Nephron progenitor cell (in vitro differentiated cells): ENCODE data around the gene PRCP.

Experiments used
- DNase-seq: peaks from one replicate; pipeline ENCODE4 v3.0.0; 2021
- H3K27ac Mint-ChIP-seq: 2 replicates; pipeline ENCODE4 v1.8.0; 2021; ENCODE audit warnings: mild to moderate bottlenecking, moderate library complexity, mixed read lengths
- H3K27me3 Mint-ChIP-seq: 2 replicates; pipeline ENCODE4 v1.8.0; 2021; ENCODE audit warnings: mild to moderate bottlenecking, low read depth, mixed read lengths; ENCODE audit not compliant: poor library complexity
- H3K36me3 Mint-ChIP-seq: 2 replicates; pipeline ENCODE4 v1.8.0; 2021; ENCODE audit warnings: low read depth, mixed read lengths
- H3K4me1 Mint-ChIP-seq: 2 replicates; pipeline ENCODE4 v1.8.0; 2021; ENCODE audit warnings: mixed read lengths
- H3K4me3 Mint-ChIP-seq: 2 replicates; pipeline ENCODE4 v1.8.0; 2021; ENCODE audit warnings: mild to moderate bottlenecking, moderate library complexity, mixed read lengths
- H3K9me3 Mint-ChIP-seq: 2 replicates; pipeline ENCODE4 v1.8.0; 2021; ENCODE audit warnings: mild to moderate bottlenecking, moderate library complexity, mixed read lengths
- CTCF ChIP-seq: fragments of 200-600 bp; sonication (generic); IDR thresholded peaks from 2 replicates; pipeline ENCODE4 v1.5.0; 2021; ENCODE audit warnings: antibody characterized with exemption

PRCP gene

DNA sequence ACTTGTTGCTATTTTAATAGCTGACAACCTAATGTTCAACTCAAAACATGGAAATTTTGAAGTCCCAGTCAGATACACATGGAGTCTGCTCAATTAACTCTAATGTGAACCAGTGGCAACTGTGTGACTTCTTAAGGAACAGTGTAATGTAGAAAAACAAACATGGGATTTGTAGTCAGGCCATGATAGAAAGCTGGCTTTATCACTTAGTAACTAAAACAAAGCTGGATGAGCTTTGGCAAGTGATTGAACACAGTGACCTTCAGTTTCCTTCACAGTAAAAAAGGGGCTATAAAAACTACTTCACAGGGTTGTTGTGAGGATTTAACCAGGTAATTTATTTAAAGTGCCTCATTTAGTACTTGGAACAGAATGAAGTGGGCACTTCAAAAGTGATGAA is 62.6 kb downstream of the PRCP start:
- Mint-ChIP-seq H3K27me3 (no peaks in the 10 kb centered on the region), H3K27ac (peak overlapping the region; percentile 48), H3K9me3 (no peaks in the 10 kb centered on the region), H3K4me1 (peaks cover 22% of the 10 kb centered on the region), H3K36me3 (peaks cover 49% of the 10 kb centered on the region), H3K4me3 (no peak overlapping the region)
- TF ChIP-seq CTCF: no peak
- DNase-seq: no peak

GRCh38 chr11:82832983-82833382 is 67.2 kb downstream of the PRCP start:
- no peak for TF ChIP-seq CTCF
- DNase-seq: no peak
- no peaks in the 10 kb centered on the region for H3K9me3 Mint-ChIP-seq
- no peak overlapping the region for H3K4me3 Mint-ChIP-seq
- H3K27me3 Mint-ChIP-seq: no peaks in the 10 kb centered on the region
- peaks cover 11% of the 10 kb centered on the region for H3K4me1 Mint-ChIP-seq
- H3K27ac Mint-ChIP-seq: no peak overlapping the region
- H3K36me3 Mint-ChIP-seq: peaks cover 51% of the 10 kb centered on the region

DNA sequence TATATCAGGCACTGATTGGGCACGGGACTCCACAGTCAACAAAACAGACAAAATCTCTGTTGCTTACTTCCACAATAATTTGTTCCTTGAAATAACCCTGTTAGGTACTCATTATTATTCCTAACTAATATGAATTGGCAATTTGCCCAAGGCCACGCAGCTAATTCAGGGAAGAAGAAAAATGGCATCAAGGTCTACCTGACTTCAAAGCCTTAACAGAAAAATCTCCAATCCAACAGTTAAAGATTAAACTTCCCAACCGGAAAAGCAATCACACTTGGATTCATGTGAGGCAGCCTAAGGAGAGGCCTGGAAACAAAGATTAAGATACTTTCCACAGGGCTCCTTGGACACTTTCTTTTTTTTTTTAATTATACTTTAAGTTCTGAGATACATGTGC is 68.9 kb downstream of the PRCP start:
- no peak for DNase-seq
- H3K4me1 Mint-ChIP-seq: no peaks in the 10 kb centered on the region
- H3K27ac Mint-ChIP-seq: no peak overlapping the region
- TF ChIP-seq CTCF: no peak
- no peaks in the 10 kb centered on the region for H3K9me3 Mint-ChIP-seq
- H3K27me3 Mint-ChIP-seq: no peaks in the 10 kb centered on the region
- peaks cover 49% of the 10 kb centered on the region for H3K36me3 Mint-ChIP-seq
- H3K4me3 Mint-ChIP-seq: no peak overlapping the region

GRCh38 chr11:82830746-82831145 is 69.5 kb downstream of the PRCP start:
- Mint-ChIP-seq H3K9me3 (no peaks in the 10 kb centered on the region), H3K27ac (no peak overlapping the region), H3K27me3 (no peaks in the 10 kb centered on the region), H3K4me3 (no peak overlapping the region), H3K36me3 (peaks cover 45% of the 10 kb centered on the region), H3K4me1 (no peaks in the 10 kb centered on the region)
- TF ChIP-seq CTCF: no peak
- DNase-seq: no peak

- no peak for DNase-seq
- Mint-ChIP-seq H3K4me3 (no peak overlapping the region), H3K36me3 (peaks cover 43% of the 10 kb centered on the region), H3K27ac (peak overlapping the region; percentile 26), H3K4me1 (no peaks in the 10 kb centered on the region), H3K9me3 (no peaks in the 10 kb centered on the region), H3K27me3 (no peaks in the 10 kb centered on the region)
- TF ChIP-seq CTCF: no peak
These were observed 71.1 kb downstream of the PRCP start for GRCh38 chr11:82829101-82829500.

DNA sequence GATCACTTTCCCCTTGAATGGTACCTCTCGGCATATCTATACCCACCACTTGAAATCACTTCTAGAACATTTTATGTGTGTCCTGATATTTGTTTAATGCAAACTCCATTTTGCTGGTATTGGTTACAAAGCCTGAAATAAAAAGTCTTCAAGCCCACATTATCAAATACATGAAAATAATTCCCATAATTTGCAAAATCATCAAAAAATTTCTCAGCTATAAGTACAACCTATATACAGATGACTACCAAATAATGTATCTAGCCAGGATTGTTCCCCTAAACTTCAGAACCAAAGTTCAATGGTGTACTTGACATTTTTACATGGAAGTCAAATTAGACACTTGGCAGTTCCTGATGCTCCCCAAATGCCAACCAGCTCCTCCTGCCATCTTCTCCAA is 71.8 kb downstream of the PRCP start:
- H3K27ac Mint-ChIP-seq: no peak overlapping the region
- H3K4me1 Mint-ChIP-seq: no peaks in the 10 kb centered on the region
- no peak for DNase-seq
- TF ChIP-seq CTCF: no peak
- no peaks in the 10 kb centered on the region for H3K27me3 Mint-ChIP-seq
- H3K9me3 Mint-ChIP-seq: no peaks in the 10 kb centered on the region
- H3K4me3 Mint-ChIP-seq: no peak overlapping the region
- peaks cover 37% of the 10 kb centered on the region for H3K36me3 Mint-ChIP-seq
